Limb (tissue), 2 donors: Measurements from ENCODE around the gene FBXW5.

ENCODE experiments used
- DNase-seq, 2 donors: peaks; one replicate each; pipeline ENCODE4 v3.0.0-alpha.2; 2016; ENCODE audit errors: extremely low spot score in 2 of 2

FBXW5 gene

DNA sequence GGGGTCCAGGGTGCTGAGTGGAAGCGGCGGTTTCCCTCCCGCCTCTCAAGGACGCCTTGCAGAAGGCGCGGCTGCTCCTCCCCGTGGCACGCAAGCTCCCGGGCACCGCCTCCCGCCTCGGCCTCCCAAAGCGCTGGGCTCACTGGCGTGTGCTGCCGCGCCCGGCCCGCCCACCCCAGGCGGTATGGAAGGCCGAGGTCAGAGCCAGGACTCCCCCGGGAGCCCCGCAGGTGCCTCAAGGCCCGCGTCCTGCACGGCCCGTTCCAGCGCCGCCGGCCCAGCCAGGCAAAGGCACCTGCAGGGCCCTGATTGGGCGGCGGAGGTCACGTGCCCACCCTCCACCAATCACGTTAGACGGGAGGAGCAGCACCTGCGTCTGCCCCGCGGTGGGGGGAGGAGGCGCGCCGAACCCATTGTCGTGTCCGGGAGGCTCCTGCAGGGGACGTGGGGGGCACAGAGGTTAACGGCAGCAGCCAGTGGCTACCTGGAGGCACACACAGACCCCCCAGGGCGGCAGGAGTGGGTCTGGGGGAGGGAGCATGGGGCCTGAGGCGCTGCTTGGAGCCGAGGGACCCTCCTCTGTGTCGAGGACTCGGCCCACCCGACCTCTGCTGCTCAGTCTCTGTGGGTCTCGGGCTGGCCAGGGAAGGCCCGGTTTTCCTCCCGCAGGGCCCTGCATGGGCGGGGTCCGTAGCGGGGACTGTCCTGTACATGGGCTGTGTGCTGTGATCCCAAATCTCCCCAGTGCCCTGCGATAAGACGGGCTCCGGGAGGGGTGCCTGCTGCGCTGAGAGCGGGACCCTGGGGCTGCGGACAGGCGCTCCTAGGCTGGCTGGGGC is 5.5 kb upstream of the FBXW5 start:
- DNase-seq = peak; percentile 72 to 95

DNA sequence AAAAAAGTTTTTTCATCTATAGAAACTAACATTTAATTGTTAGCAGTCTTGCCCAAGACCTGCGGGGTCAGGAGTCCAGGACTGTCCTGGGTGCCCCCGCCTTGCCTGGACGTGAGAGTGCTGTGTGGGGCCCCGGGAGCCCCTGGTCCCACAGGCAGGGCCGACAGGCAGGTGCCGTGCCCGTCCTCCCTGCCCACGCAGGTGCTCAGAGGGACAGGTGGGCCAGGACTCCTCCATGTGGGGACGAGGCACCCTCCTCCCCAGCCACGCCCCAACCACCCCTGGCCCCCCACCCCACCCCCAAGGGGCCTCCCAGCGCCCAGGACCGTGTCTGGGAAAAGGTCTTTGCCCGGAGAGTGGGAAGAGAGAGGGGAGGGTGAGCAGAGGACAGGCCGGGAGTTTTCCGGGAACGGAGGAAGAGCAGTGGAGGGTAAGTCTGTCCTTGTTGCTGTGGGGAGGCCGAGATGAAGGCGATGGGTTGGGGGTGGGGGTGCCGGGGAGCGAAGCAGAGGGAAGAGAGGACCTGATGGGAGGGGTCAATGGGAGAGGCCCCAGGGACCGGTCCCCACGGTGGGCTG is 4.8 kb upstream of the FBXW5 start:
- DNase-seq = no peak

GRCh38 chr9:136947955-136948510 is 3.5 kb upstream of the FBXW5 start:
- no peak for DNase-seq

DNA sequence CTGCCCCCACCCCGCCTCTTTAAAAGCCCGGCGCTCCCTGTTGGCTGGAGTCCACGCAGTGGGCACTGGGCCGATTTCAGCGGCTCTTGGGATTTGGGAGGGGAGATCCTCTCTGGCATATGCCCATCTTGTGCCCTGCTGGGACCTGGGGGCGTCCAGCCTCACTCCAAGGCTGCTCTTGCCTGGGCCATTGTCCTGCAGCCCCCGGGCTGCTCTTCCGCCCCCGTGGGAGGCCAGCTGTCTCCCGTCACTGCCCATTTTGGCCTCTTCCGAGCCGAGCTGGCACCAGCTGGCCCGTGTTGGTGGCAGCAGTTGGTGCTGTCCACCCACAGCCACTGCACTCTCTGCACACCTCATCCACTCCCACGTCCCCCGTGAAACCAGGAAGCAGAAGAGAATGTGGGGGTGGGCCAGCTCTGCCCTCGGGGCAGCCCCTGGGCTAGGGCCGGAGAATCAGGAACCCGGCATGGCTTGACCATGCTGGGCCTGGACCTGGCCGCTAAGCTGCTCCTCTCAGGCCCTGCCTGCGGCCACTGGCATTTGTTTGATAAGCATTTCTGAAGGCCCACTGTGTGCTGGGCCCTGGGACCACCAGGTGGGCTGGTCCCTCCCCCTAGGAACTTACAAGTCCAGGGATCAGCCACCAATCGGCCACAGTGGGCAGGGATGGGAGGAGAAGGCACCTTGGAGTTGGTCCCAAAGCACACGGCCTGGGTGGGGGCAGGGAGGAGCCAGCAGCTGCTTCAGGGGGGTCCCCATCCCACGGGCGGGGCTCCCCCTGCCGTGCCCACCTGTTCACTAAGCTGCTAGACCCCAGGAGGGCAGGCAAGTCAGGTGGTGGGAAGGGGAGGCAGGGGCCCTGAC is 2.7 kb upstream of the FBXW5 start:
- no peak for DNase-seq

- no peak for DNase-seq
Observed at GRCh38 chr9:136946228-136947027, 1.9 kb upstream of the FBXW5 start.

GRCh38 chr9:136945333-136946227 is 1.0 kb upstream of the FBXW5 start:
- no peak for DNase-seq

- no peak for DNase-seq
Observed at GRCh38 chr9:136944212-136944518, 373 bp downstream of the FBXW5 start.

DNA sequence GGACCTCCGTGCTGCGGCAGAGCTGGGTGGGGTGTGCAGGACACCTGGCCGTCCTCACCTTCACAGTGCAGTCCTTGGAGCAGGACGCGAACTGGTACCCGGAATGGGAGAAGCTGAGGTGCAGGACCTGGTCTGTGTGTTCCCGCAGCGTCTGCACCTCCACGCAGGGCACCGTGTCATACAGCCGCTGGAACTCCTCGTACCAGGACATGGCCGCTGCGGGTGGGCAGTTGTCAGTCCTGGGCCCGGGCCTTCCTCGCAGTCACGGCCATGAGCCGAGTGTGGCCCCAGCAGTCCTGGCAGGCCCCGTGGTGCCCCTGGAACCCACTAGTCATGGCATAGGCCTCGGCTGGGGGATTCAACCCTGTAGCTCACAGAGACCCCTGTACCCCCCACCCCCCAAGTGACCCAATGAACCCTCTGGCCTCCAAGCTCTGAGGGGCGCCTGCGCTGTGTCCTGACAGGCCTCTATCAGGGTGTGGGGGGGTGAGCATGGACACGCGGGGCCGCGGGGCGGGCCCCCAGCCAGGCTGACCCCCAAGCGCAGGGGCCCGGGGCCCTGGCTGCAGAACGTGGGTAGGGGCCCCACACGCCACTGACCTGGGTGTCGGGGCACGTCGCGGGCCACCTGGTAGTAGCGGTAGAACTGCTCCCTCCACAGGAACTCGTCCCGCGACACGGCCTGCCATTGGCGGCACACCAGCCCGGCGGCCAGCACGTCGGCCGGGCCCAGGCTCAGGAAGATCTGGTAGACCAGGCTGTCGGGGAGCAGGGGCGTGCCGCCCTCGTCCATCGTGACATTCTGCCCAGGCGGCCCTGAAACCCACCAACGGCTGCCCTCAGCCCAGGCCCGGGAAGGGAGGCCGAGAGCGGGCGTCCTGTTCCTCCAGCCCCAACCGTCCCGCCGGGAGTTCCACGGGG is 987 bp downstream of the FBXW5 start:
- DNase-seq = peak; percentile 4 to 58

DNA sequence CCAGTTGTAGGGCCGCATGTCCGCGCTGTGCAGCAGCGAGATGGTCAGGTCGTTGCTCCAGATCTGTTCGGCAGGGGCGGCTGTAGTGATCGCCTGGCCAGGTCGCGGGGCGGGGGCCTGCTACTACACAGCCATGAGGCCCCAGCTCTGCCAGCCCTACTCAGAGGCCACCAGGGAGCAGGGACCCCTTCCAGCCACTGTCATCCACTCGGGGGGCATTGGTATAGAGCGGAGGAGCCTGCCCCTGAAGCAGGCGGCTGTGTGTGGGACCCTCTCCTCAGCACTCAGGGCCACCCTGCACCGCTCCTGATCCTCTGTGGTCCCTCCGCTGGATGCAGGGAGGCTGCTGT is 1.7 kb downstream of the FBXW5 start:
- DNase-seq = no peak

DNA sequence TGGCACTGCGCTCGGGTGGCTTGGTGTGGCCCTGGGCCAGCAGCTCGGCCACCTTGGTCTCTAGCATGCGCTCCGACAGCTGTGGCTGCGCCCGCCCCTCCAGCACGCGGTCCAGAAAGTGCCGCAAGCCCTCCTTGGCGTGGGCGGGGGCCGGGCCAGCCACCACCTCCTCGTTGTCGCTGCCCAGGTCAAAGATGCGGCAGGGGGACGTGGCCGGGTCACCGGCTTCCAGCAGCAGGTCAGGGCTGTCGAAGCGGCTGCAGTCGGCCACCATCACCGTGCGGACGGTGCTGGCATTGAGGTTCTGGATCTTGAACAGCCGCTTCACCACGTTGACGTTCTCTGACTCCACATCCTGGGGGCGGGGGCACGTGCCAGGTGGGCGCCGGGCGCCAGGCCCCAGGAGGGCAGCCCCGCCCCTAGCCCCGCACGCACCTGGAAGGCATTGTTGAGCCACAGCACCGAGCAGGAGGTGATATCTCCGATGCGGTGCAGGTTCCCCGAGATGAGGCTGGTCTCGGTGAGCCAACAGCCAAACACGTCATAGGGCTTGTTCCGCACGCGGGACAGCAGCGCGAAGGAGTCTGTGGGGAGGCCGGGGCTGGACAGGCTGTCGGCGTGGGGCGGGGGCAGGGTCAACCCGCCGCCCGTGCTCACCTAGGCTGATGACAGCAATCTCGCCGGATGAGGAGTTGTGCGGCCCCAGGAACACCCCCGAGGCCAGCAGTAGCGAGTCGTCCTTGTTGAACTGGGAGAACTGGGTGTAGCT is 2.2 kb downstream of the FBXW5 start:
- no peak for DNase-seq

DNA sequence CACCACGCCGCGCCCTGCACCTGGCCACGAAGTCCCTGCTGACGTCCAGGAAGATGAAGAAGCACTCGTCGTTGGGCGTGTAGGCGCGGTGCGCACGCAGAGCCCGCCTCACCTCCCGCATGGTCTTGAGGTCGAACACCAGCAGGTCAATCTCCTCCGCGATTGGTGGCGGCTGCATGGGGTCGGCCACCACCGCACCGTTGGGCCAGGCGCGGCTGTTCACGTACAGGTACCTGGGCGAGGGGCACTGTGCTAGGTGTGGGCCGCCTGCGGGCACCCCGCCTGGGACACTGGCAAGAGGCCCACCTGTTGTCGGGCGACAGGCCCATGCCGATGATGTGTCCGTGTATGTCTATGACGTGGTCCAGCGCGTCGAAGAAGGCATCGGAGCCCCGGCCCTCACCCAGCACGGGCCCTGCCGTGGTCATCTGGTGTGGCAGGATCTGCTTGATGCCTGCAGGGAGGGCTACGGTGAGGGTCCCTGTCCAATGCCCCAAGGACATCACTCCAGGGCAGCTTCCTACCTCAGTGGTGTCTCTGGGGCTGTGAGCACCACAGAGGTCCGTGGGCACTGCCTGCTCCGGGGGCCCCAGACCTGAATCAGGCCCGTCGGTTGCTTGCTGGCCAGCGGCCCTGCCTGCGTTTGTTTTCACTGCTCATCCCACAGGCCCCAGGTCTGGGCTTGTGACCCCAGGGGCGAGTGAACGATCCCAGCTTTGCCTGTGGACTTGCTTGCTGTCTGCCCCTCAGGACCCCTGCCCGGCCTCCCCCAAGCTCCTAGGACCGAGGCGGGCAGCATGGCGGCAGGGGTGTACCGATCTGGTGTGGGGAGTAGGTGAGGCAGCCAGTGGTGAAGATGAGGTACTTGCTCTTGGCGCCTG is 3.1 kb downstream of the FBXW5 start:
- no peak for DNase-seq

GRCh38 chr9:136940526-136941230 is 3.9 kb downstream of the FBXW5 start:
- no peak for DNase-seq

GRCh38 chr9:136939996-136940525 is 4.5 kb downstream of the FBXW5 start:
- no peak for DNase-seq

DNA sequence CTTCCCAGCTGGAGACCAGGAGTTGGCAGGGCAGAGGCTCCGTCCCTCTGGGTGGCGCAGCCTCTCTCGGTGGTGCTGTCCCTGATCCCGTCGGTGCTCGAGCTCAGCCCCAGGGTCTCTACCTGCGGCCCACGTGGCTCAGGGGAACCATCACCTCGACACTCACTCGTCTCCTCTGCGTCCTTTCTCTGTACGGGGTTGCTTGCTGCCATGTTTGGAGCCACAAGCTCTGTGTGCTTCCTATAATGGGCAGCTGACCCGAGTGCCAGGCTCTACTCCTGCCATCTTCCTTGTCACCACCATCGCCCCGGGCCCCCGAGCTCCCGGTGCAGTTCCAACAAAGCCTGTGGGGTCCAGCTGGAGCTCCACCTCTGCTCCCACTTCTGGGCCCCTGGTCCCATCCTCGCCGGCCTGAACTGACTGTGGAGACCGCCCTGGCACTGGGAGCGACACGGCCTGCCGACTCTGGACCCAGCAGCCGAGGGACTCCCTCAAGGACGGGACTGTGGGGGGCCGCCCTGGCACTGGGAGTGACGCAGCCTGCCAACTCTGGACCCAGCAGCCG is 5.0 kb downstream of the FBXW5 start:
- no peak for DNase-seq

- no peak for DNase-seq
Observed at GRCh38 chr9:136937186-136938001, 7.1 kb downstream of the FBXW5 start.
